Measurements from ENCODE around the gene SETBP1. TPM values are rescaled to one million over a fixed set of nuclear protein-coding genes. Genes with fewer than 3 reads are reported as not detected.

The SETBP1 gene
- total RNA-seq, 1 donor from 2014 or later, result 12.4 TPM

GRCh38 chr18:44911773-44912172 is 231.1 kb downstream of the SETBP1 start:
- no peaks in the 10 kb centered on the region for H3K9me3 Mint-ChIP-seq (ENCODE audit: unreplicated experiment)
- no peak overlapping the region for H3K27ac Mint-ChIP-seq (ENCODE audit: unreplicated experiment)
- no peak for FAIRE-seq

DNA sequence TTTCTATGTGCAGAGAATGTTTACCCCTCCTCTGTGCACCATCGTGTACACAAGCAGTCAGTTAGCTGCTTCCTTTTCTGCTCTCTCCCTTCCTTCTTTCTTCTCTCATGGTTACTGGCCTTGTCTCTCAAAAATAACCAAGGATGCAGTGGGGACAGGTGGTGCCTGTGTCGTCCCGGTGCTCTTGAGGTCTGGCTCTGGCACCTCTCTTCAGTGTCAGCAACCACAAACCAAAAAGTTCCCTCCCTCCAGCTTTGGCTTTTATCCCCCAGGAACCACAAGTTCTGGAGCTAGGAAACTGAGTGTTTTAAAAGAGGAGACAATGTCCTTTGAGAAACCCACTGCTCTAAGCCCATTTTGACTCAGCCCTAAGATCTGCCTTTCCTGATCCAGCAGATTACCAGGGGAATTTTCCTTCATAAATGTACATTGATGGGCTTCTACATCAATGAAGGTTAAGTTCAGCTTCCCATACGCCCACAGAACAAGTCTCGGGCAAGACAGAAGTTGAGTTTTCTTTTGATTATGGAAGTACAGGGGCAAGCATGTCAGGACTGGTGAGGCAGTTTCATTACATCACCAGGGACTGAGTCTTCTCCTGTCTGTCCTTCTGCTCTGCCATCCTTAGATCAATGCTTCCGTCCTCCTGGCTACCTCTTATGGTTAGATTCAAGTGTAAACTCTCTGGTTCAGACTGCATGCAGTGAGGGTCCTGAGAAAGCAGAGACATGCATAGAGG is 232.2 kb downstream of the SETBP1 start:
- DNase-seq (ENCODE audit: low read depth), result no peak
- H3K4me1 Mint-ChIP-seq (ENCODE audit: low read depth, unreplicated experiment), result peaks cover 19% of the 10 kb centered on the region
- Histone ChIP-seq H3K27ac (ENCODE audit: low read depth, low read length) (no peak overlapping the region), H3K4me3 (ENCODE audit: insufficient read depth, low read depth, low read length) (no peak overlapping the region), H4K20me1 (ENCODE audit: insufficient read depth, low read length) (no peaks in the 10 kb centered on the region), H3K79me2 (ENCODE audit: insufficient read depth, low read length) (no peaks in the 10 kb centered on the region), H3K4me1 (ENCODE audit: insufficient read depth, low read length) (no peaks in the 10 kb centered on the region), H3K4me2 (ENCODE audit: low read length) (no peak overlapping the region), H3K27me3 (ENCODE audit: insufficient read depth, low read length) (no peaks in the 10 kb centered on the region), H3K36me3 (ENCODE audit: insufficient read depth, low read length) (no peaks in the 10 kb centered on the region), H3K9me3 (ENCODE audit: insufficient read depth, low read depth, low read length) (no peaks in the 10 kb centered on the region), H3K9ac (ENCODE audit: low read length) (no peak overlapping the region), H2AFZ (ENCODE audit: low read depth, low read length) (no peak overlapping the region)
- FAIRE-seq, result no peak
- no peaks in the 10 kb centered on the region for H3K27me3 Mint-ChIP-seq (ENCODE audit: low read depth, unreplicated experiment)
- no peak overlapping the region for H3K27ac Mint-ChIP-seq (ENCODE audit: unreplicated experiment)
- no peak for TF ChIP-seq EZH2 (IDR thresholded peaks at IDR 0.05; ENCODE audit: insufficient read depth, low read length)
- TF ChIP-seq, protein P1, sequence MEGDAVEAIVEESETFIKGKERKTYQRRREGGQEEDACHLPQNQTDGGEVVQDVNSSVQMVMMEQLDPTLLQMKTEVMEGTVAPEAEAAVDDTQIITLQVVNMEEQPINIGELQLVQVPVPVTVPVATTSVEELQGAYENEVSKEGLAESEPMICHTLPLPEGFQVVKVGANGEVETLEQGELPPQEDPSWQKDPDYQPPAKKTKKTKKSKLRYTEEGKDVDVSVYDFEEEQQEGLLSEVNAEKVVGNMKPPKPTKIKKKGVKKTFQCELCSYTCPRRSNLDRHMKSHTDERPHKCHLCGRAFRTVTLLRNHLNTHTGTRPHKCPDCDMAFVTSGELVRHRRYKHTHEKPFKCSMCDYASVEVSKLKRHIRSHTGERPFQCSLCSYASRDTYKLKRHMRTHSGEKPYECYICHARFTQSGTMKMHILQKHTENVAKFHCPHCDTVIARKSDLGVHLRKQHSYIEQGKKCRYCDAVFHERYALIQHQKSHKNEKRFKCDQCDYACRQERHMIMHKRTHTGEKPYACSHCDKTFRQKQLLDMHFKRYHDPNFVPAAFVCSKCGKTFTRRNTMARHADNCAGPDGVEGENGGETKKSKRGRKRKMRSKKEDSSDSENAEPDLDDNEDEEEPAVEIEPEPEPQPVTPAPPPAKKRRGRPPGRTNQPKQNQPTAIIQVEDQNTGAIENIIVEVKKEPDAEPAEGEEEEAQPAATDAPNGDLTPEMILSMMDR (IDR thresholded peaks at IDR 0.05; ENCODE audit: insufficient read depth, low read depth, low read length), result no peak
- no peaks in the 10 kb centered on the region for H3K36me3 Mint-ChIP-seq (ENCODE audit: low read depth, unreplicated experiment)
- no peak overlapping the region for H3K4me3 Mint-ChIP-seq (ENCODE audit: unreplicated experiment)
- no peaks in the 10 kb centered on the region for H3K9me3 Mint-ChIP-seq (ENCODE audit: unreplicated experiment)

More at GRCh38 chr18:44911773-44912172, 231.1 kb downstream of the SETBP1 start:
- H3K4me1 ChIP-seq (ENCODE audit: insufficient read depth, low read length), result no peaks in the 10 kb centered on the region
- Mint-ChIP-seq H3K36me3 (ENCODE audit: low read depth, unreplicated experiment) (no peaks in the 10 kb centered on the region), H3K27me3 (ENCODE audit: low read depth, unreplicated experiment) (no peaks in the 10 kb centered on the region), H3K4me3 (ENCODE audit: unreplicated experiment) (no peak overlapping the region), H3K4me1 (ENCODE audit: low read depth, unreplicated experiment) (peaks cover 19% of the 10 kb centered on the region)
- H2AFZ ChIP-seq (ENCODE audit: low read depth, low read length), result no peak overlapping the region
- no peak overlapping the region for H3K4me3 ChIP-seq (ENCODE audit: insufficient read depth, low read depth, low read length)
- no peak for TF ChIP-seq EZH2 (IDR thresholded peaks at IDR 0.05; ENCODE audit: insufficient read depth, low read length)
- TF ChIP-seq, protein P1 (IDR thresholded peaks at IDR 0.05; ENCODE audit: insufficient read depth, low read depth, low read length), result no peak
- H3K4me2 ChIP-seq (ENCODE audit: low read length), result no peak overlapping the region
- H4K20me1 ChIP-seq (ENCODE audit: insufficient read depth, low read length), result no peaks in the 10 kb centered on the region
- no peak overlapping the region for H3K9ac ChIP-seq (ENCODE audit: low read length)
- H3K79me2 ChIP-seq (ENCODE audit: insufficient read depth, low read length), result no peaks in the 10 kb centered on the region
- no peaks in the 10 kb centered on the region for H3K9me3 ChIP-seq (ENCODE audit: insufficient read depth, low read depth, low read length)
- no peak overlapping the region for H3K27ac ChIP-seq (ENCODE audit: low read depth, low read length)
- H3K27me3 ChIP-seq (ENCODE audit: insufficient read depth, low read length), result no peaks in the 10 kb centered on the region
- no peak for DNase-seq (ENCODE audit: low read depth)
- H3K36me3 ChIP-seq (ENCODE audit: insufficient read depth, low read length), result no peaks in the 10 kb centered on the region

DNA sequence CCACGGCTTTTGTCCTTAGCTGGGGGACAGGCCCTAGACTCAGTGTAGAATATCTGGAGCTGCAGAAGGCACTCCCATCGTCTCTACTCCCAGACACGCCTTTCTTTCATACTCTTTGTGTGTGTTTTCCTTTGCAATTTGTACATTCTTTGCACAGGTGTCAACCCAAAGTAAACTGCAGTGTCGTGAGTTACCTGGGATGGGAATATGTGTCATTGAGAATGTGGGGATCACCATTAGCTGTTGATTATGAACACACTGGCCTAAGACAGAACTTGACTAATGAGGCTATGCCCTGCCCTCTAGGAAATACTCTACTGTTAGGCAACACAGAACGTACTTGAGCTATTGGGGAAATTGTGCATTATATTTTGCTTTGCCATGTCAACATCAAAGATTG is 233.3 kb downstream of the SETBP1 start:
- no peak overlapping the region for H3K27ac ChIP-seq (ENCODE audit: low read depth, low read length)
- no peaks in the 10 kb centered on the region for H3K4me1 ChIP-seq (ENCODE audit: insufficient read depth, low read length)
- Mint-ChIP-seq H3K27me3 (ENCODE audit: low read depth, unreplicated experiment) (no peaks in the 10 kb centered on the region), H3K27ac (ENCODE audit: unreplicated experiment) (no peak overlapping the region), H3K36me3 (ENCODE audit: low read depth, unreplicated experiment) (no peaks in the 10 kb centered on the region), H3K4me3 (ENCODE audit: unreplicated experiment) (no peak overlapping the region), H3K9me3 (ENCODE audit: unreplicated experiment) (no peaks in the 10 kb centered on the region), H3K4me1 (ENCODE audit: low read depth, unreplicated experiment) (peaks cover 16% of the 10 kb centered on the region)
- no peaks in the 10 kb centered on the region for H3K9me3 ChIP-seq (ENCODE audit: insufficient read depth, low read depth, low read length)
- no peaks in the 10 kb centered on the region for H3K36me3 ChIP-seq (ENCODE audit: insufficient read depth, low read length)
- H3K4me3 ChIP-seq (ENCODE audit: insufficient read depth, low read depth, low read length), result no peak overlapping the region
- H4K20me1 ChIP-seq (ENCODE audit: insufficient read depth, low read length), result no peaks in the 10 kb centered on the region
- H3K79me2 ChIP-seq (ENCODE audit: insufficient read depth, low read length), result no peaks in the 10 kb centered on the region
- DNase-seq (ENCODE audit: low read depth), result no peak
- no peak overlapping the region for H3K4me2 ChIP-seq (ENCODE audit: low read length)
- H2AFZ ChIP-seq (ENCODE audit: low read depth, low read length), result no peak overlapping the region
- H3K9ac ChIP-seq (ENCODE audit: low read length), result no peak overlapping the region
- no peak for TF ChIP-seq EZH2 (IDR thresholded peaks at IDR 0.05; ENCODE audit: insufficient read depth, low read length)
- TF ChIP-seq, protein P1 (IDR thresholded peaks at IDR 0.05; ENCODE audit: insufficient read depth, low read depth, low read length), result no peak
- FAIRE-seq, result no peak
- no peaks in the 10 kb centered on the region for H3K27me3 ChIP-seq (ENCODE audit: insufficient read depth, low read length)

Data from astrocyte (in vitro differentiated cells and primary cell).